K562 (cell line): Measurements from ENCODE around the gene FLRT1. TPM values are rescaled to one million over a fixed set of nuclear protein-coding genes. Genes with fewer than 3 reads are reported as not detected.
A peak's percentile ranks its signal among the peaks of the same experiment; 100 is the strongest.

Experiments used
- FOXK2 ChIP-seq, 2 experiments: fragments of 450-650 bp; IDR thresholded peaks in 1 of 2; conservative IDR thresholded peaks in 1 of 2; 2 replicates each; pipeline ENCODE4 v1.6.1; 2016; ENCODE audit warnings: low read depth in 2 of 2, mild to moderate bottlenecking in 1 of 2
- HNRNPL ChIP-seq: fragments of 200-400 bp; formaldehyde crosslinking; IDR thresholded peaks from 2 replicates; pipeline ENCODE4 v1.6.1; 2017; ENCODE audit warnings: low read depth, mild to moderate bottlenecking, low read length
- JUN ChIP-seq, 2 experiments: sonication (generic) in 1 of 2; formaldehyde crosslinking in 1 of 2; IDR thresholded peaks; 2 replicates each; pipeline versions ENCODE4 v1.6.1 to v1.8.0; 2012 to 2022; ENCODE audit warnings: borderline replicate concordance in 2 of 2, mild to moderate bottlenecking in 2 of 2, improper control_type of control experiment in 1 of 2, low read depth in 1 of 2, low read length in 1 of 2, missing genetic modification reagents in 1 of 2
- MAZ ChIP-seq, 2 experiments: fragments of 450-650 bp in 1 of 2; sonication (generic) in 1 of 2; formaldehyde crosslinking; IDR thresholded peaks in 1 of 2; conservative IDR thresholded peaks in 1 of 2; 2 replicates each; pipeline versions ENCODE4 v1.4.0 to v1.5.0; 2020; ENCODE audit warnings: mild to moderate bottlenecking in 1 of 2, missing genetic modification reagents in 1 of 2
- NR2C1 ChIP-seq, 2 experiments: fragments of 450-650 bp; IDR thresholded peaks; 2 replicates each; pipeline ENCODE4 v1.6.1; 2017; ENCODE audit warnings: mild to moderate bottlenecking in 2 of 2, antibody characterized with exemption in 1 of 2, inconsistent platforms in 1 of 2, missing compliant biosample characterization in 1 of 2, missing genetic modification characterization in 1 of 2
- POLR2G ChIP-seq: fragments of 200-400 bp; formaldehyde crosslinking; IDR thresholded peaks from 2 replicates; pipeline ENCODE4 v1.6.1; 2017; ENCODE audit warnings: low read depth, mild to moderate bottlenecking, antibody characterized with exemption, low read length, moderate library complexity
- SUPT5H ChIP-seq: fragments of 450-650 bp; IDR thresholded peaks from 2 replicates; pipeline ENCODE4 v1.6.1; 2016
- TAF1 ChIP-seq: IDR thresholded peaks from 2 replicates; pipeline ENCODE4 v1.6.1; 2011; ENCODE audit warnings: mild to moderate bottlenecking, low read length, moderate library complexity; ENCODE audit not compliant: insufficient read depth, control insufficient read depth, severe bottlenecking; ENCODE audit errors: extremely low read depth
- XRCC5 ChIP-seq: fragments of 200-400 bp; formaldehyde crosslinking; IDR thresholded peaks from 2 replicates; pipeline ENCODE4 v1.6.1; 2017; ENCODE audit warnings: low read depth, mild to moderate bottlenecking, low read length
- ZNF146 ChIP-seq: IDR thresholded peaks from one replicate; pipeline ENCODE4 v1.6.1; 2018; ENCODE audit warnings: missing compliant biosample characterization; ENCODE audit not compliant: unreplicated experiment
- ZNF384 ChIP-seq: IDR thresholded peaks from 2 replicates; pipeline ENCODE4 v1.6.1; 2012; ENCODE audit warnings: low read depth, low read length, improper control_type of control experiment
- ZNF561 ChIP-seq: fragments of 450-650 bp; formaldehyde crosslinking; conservative IDR thresholded peaks from 2 replicates; pipeline ENCODE4 v1.4.0; 2020; ENCODE audit warnings: mild to moderate bottlenecking, moderate library complexity
- polyA plus RNA-seq, 8 experiments: library from polyadenylated mRNA; depleted of rRNA in 4 of 8; stranded (reverse) in 5 of 8; unstranded in 3 of 8; fragments of >200 nt; fragmentation: Nextera tagmentation in 2 of 8; fragmentation: Illumina TruSeq in 1 of 8; extraction: Ambion mirVana in 2 of 8; extraction: Trizol in 1 of 8; gene quantifications; 2 replicates each; pipeline versions ENCODE4 v1.2.1 to v1.2.3, GENCODE V29; 2011 to 2014; ENCODE audit warnings: inconsistent platforms in 1 of 8, missing spikeins in 1 of 8
- total RNA-seq, 7 experiments: library from RNA; depleted of rRNA in 6 of 7; stranded (reverse); fragments of >200 nt in 6 of 7; fragmentation: Illumina TruSeq in 2 of 7; extraction: Trizol in 2 of 7; gene quantifications; 2 replicates each; pipeline versions ENCODE4 v1.2.1 to v1.2.3, GENCODE V29; 2011 to 2021; ENCODE audit warnings: low replicate concordance in 1 of 7
- TF ChIP-seq, protein P1 (sequence below), 2 experiments: fragments of 450-650 bp; IDR thresholded peaks; 2 replicates each; pipeline ENCODE4 v1.6.1; 2016
- TF ChIP-seq, protein P2 (sequence below), 2 experiments: fragments of 250-450 bp in 1 of 2; fragments of 450-650 bp in 1 of 2; sonication (Bioruptor Pico) in 1 of 2; IDR thresholded peaks; 2 replicates each; pipeline versions ENCODE4 v1.6.1 to v1.8.0; 2016 to 2021; ENCODE audit warnings: mild to moderate bottlenecking in 2 of 2, moderate library complexity in 2 of 2, missing compliant biosample characterization in 1 of 2, missing genetic modification characterization in 1 of 2
- TF ChIP-seq, protein P3 (sequence below), 2 experiments: IDR thresholded peaks; 2 replicates each; pipeline ENCODE4 v1.6.1; 2012; ENCODE audit warnings: improper control_type of control experiment in 2 of 2, low read depth in 2 of 2, low read length in 2 of 2, borderline replicate concordance in 1 of 2
- TF ChIP-seq, protein P4 (sequence below): fragments of 450-650 bp; IDR thresholded peaks from 2 replicates; pipeline ENCODE4 v1.6.1; 2016
- TF ChIP-seq, protein P5 (sequence below), 2 experiments: fragments of 200-800 bp in 1 of 2; sonication (Bioruptor generic) in 1 of 2; sonication (generic) in 1 of 2; formaldehyde crosslinking in 1 of 2; IDR thresholded peaks in 1 of 2; conservative IDR thresholded peaks in 1 of 2; 2 replicates each; pipeline versions ENCODE4 v1.5.0 to v1.6.1; 2016 to 2020; ENCODE audit warnings: missing compliant biosample characterization in 1 of 2, missing genetic modification characterization in 1 of 2, missing genetic modification reagents in 1 of 2

The FLRT1 gene
- total and polyA plus RNA-seq, 9 of the 15 experiments (the other 6 are each of a cell fraction or from before 2014, with no cell fraction given) = not detected

DNA sequence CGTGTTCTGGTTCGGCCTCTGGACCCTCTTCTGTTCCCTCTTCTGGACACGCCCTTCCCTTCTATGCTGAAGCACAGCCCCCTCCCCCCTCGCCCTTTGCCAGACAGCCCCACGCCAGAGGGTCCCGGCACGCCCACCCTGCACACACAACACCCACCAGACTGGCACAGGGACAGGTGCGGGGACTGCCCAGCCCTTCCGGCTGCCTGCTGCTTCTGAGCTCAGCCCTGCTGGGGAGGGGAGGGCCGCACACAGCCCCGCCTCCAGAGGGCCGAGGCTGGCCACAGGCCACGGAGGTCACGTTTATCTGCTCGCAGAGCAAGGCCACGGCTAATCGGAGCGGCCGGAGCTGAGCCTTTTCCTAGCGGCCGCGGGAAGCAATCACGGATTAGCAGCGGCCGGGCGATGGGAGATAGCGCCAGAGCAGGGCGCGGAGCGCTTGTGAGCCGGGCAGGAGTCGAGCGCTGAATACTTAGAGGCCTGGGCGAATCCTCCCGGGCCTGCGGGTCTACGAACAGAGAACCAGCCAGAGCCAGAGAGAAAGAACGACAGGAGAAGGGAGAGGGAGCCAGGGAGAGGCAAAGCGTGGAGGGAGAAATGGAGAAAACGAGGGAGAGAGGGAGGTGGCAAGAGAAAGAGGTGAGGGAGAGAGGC lies 28.0 kb upstream of the FLRT1 start (continued):
- TF ChIP-seq, protein P1, sequence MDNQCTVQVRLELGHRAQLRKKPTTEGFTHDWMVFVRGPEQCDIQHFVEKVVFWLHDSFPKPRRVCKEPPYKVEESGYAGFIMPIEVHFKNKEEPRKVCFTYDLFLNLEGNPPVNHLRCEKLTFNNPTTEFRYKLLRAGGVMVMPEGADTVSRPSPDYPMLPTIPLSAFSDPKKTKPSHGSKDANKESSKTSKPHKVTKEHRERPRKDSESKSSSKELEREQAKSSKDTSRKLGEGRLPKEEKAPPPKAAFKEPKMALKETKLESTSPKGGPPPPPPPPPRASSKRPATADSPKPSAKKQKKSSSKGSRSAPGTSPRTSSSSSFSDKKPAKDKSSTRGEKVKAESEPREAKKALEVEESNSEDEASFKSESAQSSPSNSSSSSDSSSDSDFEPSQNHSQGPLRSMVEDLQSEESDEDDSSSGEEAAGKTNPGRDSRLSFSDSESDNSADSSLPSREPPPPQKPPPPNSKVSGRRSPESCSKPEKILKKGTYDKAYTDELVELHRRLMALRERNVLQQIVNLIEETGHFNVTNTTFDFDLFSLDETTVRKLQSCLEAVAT (IDR thresholded peaks at IDR 0.05) = peak in 1 of 2 experiments; percentile 87; a peak in 2 of 4 replicates
- no peak for TF ChIP-seq SUPT5H
- TF ChIP-seq HNRNPL = peak; percentile 78
- no peak for TF ChIP-seq ZNF146 (CRISPR knock-in tag)
- TF ChIP-seq, protein P2, sequence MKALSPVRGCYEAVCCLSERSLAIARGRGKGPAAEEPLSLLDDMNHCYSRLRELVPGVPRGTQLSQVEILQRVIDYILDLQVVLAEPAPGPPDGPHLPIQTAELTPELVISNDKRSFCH (CRISPR knock-in tag; IDR thresholded peaks at IDR 0.05) = no peak
- TF ChIP-seq, protein P2 (tag; IDR thresholded peaks at IDR 0.05) = peak; percentile 88; the same call in 1 of the 2 replicates
- TF ChIP-seq, protein P3, sequence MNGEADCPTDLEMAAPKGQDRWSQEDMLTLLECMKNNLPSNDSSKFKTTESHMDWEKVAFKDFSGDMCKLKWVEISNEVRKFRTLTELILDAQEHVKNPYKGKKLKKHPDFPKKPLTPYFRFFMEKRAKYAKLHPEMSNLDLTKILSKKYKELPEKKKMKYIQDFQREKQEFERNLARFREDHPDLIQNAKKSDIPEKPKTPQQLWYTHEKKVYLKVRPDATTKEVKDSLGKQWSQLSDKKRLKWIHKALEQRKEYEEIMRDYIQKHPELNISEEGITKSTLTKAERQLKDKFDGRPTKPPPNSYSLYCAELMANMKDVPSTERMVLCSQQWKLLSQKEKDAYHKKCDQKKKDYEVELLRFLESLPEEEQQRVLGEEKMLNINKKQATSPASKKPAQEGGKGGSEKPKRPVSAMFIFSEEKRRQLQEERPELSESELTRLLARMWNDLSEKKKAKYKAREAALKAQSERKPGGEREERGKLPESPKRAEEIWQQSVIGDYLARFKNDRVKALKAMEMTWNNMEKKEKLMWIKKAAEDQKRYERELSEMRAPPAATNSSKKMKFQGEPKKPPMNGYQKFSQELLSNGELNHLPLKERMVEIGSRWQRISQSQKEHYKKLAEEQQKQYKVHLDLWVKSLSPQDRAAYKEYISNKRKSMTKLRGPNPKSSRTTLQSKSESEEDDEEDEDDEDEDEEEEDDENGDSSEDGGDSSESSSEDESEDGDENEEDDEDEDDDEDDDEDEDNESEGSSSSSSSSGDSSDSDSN (IDR thresholded peaks at IDR 0.05; ENCODE audit: borderline replicate concordance in 1 of 2, low read depth in 2 of 2, low read length in 2 of 2) = peak; percentile 95 to 99; a peak in 3 of 4 replicates
- TF ChIP-seq NR2C1 (IDR thresholded peaks at IDR 0.05) = 0 out of 2 replicates have a peak, but pooled peaks have one; percentile 29
- no peak; the same call in 1 of the 2 replicates for TF ChIP-seq NR2C1 (tag; IDR thresholded peaks at IDR 0.05)
- peak; percentile 54 for TF ChIP-seq ZNF384
- TF ChIP-seq POLR2G = peak; percentile 62
- no peak for TF ChIP-seq FOXK2 (conservative IDR thresholded peaks at IDR 0.05 in 1 of 2, IDR thresholded peaks at IDR 0.05 in 1 of 2; ENCODE audit: low read depth in 2 of 2)
- peak; percentile 37 for TF ChIP-seq TAF1
- peak; percentile 43; the same call in 1 of the 2 replicates for TF ChIP-seq JUN (IDR thresholded peaks at IDR 0.05; ENCODE audit: borderline replicate concordance, low read depth, low read length)
- TF ChIP-seq JUN (CRISPR knock-in tag; IDR thresholded peaks at IDR 0.05; ENCODE audit: borderline replicate concordance) = no peak
- no peak for TF ChIP-seq ZNF561
- TF ChIP-seq, protein P4, sequence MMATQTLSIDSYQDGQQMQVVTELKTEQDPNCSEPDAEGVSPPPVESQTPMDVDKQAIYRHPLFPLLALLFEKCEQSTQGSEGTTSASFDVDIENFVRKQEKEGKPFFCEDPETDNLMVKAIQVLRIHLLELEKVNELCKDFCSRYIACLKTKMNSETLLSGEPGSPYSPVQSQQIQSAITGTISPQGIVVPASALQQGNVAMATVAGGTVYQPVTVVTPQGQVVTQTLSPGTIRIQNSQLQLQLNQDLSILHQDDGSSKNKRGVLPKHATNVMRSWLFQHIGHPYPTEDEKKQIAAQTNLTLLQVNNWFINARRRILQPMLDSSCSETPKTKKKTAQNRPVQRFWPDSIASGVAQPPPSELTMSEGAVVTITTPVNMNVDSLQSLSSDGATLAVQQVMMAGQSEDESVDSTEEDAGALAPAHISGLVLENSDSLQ = peak; percentile 4; the same call in 1 of the 2 replicates
- peak; percentile 89 to 91 for TF ChIP-seq MAZ (CRISPR knock-in tag; conservative IDR thresholded peaks at IDR 0.05 in 1 of 2, IDR thresholded peaks at IDR 0.05 in 1 of 2)
- TF ChIP-seq, protein P5, sequence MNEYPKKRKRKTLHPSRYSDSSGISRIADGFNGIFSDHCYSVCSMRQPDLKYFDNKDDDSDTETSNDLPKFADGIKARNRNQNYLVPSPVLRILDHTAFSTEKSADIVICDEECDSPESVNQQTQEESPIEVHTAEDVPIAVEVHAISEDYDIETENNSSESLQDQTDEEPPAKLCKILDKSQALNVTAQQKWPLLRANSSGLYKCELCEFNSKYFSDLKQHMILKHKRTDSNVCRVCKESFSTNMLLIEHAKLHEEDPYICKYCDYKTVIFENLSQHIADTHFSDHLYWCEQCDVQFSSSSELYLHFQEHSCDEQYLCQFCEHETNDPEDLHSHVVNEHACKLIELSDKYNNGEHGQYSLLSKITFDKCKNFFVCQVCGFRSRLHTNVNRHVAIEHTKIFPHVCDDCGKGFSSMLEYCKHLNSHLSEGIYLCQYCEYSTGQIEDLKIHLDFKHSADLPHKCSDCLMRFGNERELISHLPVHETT (CRISPR knock-in tag; conservative IDR thresholded peaks at IDR 0.05 in 1 of 2, IDR thresholded peaks at IDR 0.05 in 1 of 2) = peak in 1 of 2 experiments; percentile 74; a peak in 2 of 4 replicates
- 0 out of 2 replicates have a peak, but pooled peaks have one; percentile 37 for TF ChIP-seq XRCC5
